CD4-positive, alpha-beta T cell treated with Interleukin-6 for 4 hours (primary cell): ENCODE results near the gene SLC9A6.
A peak's percentile ranks its signal among the peaks of the same experiment; 100 is the strongest.
"Not testable (repeated sequence)": the region's sequence is repeated elsewhere in the genome, so short reads cannot be mapped to it uniquely, and the experiment has no call there.

ENCODE experiments used
- DNase-seq: peaks from one replicate; pipeline ENCODE4 v3.0.0-alpha.2; 2020; ENCODE audit warnings: mixed read lengths

The SLC9A6 gene

GRCh38 chrX:136030303-136031191 is 45.3 kb downstream of the SLC9A6 start:
- DNase-seq, result no peak

- DNase-seq, result no peak
Measured at GRCh38 chrX:136031626-136032025, 46.4 kb downstream of the SLC9A6 start.

DNA sequence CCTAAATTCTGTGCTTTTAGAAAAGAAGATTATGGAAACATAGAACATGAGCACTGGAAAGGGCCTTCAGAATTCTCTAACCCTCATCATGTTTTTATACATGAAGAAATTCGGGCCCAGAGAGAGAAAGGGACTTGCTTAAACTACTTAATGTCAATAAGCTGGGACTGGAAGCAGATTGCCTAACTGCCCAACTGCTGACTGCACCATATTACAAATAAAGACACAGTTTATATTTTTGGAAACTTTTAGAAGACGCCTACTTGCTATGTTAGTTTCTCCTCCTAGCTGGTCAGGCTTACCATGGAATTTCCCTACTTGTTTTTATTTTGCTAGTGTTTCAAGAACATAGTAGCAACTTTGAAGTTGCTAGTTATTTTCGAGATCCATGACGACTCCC is 47.1 kb downstream of the SLC9A6 start:
- no peak for DNase-seq

- DNase-seq, result no peak
Measured at GRCh38 chrX:136034668-136035067, 49.4 kb downstream of the SLC9A6 start.

DNA sequence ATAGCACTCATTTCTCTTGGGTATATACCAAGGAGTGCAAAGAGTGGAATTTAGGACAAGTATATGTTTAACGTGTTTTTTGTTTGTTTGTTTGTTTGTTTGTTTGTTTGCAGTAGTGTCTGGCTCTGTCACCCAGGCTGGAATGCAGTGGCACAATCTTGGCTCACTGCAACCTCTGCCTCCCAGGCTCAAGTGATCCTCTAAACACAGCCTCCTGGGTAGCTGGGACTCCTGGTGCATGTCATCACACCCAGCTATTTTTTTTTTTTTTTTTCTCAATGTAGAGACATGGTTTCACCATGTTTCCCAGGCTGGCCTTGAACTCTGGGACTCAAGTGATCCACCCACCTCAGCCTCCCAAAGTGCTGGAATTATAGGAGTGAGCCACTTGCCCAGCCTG is 50.4 kb downstream of the SLC9A6 start:
- no peak for DNase-seq

GRCh38 chrX:136039485-136039884 is 54.2 kb downstream of the SLC9A6 start:
- no peak for DNase-seq

GRCh38 chrX:136039968-136040367 is 54.7 kb downstream of the SLC9A6 start:
- DNase-seq, result no peak

DNA sequence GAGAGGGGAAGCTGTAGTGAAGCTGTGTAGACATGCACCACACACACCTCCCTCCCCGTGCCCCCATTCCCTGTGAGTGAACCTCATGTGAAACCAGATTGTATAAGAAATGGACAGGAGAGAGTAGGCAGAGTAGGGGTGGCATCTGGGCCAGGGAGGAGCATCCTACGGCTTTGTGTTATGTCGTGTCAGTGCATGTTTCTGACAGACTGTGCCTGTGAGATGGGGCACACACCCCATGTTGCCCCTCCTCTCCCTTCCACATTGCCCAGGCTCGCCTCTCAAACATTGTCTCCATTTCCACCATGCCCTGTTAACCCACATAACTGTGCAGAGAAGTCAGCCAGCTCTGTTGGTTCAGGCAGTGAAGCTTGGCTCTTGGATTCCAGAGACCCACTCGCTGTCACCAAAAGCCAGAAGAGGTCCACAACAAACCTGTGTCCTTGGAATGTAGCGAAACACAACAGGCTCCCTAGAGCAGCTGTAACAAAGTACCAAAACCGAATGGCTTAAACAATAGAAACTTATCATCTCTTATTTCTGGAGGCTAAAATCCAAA is 56.1 kb downstream of the SLC9A6 start:
- no peak for DNase-seq

DNA sequence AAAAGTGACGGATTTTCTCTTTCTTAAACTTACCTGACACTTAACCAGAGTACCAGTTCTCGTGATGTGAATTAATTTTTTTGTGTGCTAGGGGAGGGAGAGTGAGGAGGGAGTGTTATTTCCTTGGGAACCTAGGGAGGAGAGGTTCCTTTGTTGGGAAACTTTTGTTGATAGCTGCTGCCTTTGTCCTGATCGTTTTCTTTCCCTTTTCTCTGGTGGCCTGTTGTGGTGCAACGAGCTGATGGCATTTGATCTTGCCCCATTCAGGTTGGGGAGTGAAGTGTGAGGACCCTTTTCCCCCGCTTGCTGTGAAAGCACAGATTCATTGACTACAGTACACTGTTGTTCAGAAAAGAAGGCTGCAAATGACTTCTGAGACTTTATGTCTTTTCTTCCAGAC is 59.8 kb downstream of the SLC9A6 start:
- DNase-seq, result no peak

DNA sequence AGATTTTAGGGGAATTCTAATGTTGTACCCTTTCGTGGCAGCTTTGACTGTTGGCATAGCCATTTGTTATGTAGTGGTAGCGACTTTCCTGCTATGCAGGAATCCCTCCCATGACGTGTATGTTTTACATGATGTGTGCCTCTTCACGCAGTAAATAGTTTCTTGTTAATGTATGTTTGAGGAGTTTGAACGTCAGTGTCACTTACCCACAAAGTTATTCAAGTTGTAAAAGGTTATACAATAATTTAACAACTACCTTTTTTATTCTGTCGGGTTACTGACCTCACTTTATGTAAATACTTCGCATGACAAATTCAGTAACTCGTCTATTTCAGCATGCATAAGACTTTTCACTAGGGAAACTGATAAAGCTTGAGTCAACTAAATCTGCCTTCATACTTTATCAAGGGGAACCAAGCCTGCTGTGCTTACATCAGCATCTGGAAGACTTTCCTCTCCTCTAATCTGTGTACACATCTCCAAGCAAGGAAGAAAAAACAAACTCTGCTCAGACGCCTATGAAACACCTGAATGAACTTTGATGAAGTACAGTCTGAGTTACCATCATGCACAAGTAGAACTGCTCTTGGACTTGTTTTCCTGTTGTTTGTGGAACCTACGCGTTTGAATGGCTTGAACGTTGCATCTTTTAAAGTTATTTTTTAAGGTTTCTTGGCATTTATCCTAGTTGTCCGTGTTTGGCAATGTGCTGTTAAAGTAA is 61.2 kb downstream of the SLC9A6 start:
- no peak for DNase-seq

GRCh38 chrX:136047016-136047642 is 61.9 kb downstream of the SLC9A6 start:
- DNase-seq, result no peak

DNA sequence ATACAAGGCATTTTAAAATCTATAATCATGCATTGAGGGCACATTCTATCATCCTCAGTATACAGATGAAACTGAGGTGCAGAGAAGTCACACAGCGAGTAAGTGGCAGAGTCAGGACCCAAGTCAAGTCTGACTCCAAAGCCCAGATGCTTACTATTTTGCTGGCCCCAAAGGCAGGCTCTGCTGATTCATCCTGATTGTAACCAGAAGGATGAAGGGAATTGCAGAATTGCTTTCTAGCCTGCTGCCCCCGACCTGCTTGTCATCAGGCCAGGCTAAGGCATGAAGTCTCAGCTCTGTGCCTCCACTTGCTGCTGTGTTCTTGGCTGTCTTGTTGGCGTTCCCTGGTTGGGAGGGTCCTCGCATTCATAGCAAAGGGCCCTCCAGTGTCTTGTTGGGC is 62.7 kb downstream of the SLC9A6 start:
- no peak for DNase-seq

GRCh38 chrX:136048446-136048845 is 63.2 kb downstream of the SLC9A6 start:
- no peak for DNase-seq

DNA sequence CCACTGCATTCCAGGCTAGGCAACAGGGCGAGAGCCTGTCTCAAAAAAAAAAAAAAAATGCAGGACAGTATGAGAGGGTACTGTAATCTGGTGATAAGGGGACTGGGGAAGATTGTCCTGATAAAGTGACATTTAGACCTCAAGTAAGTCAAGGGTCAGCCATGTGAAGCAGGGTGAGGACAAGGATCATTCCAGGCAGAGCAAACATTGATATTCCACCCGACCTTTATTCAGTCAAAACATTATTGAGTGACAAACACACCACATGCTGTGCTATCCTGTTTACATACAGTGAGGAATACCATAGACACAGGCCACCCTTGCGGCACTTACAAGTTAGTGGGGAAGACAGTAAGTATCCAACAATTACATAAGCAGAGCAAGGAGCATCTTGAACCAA is 64.4 kb downstream of the SLC9A6 start:
- no peak for DNase-seq

- DNase-seq, result not testable (repeated sequence)
Measured at GRCh38 chrX:136050875-136051274, 65.6 kb downstream of the SLC9A6 start.

- DNase-seq, result no peak
Measured at GRCh38 chrX:136051611-136052010, 66.4 kb downstream of the SLC9A6 start.

DNA sequence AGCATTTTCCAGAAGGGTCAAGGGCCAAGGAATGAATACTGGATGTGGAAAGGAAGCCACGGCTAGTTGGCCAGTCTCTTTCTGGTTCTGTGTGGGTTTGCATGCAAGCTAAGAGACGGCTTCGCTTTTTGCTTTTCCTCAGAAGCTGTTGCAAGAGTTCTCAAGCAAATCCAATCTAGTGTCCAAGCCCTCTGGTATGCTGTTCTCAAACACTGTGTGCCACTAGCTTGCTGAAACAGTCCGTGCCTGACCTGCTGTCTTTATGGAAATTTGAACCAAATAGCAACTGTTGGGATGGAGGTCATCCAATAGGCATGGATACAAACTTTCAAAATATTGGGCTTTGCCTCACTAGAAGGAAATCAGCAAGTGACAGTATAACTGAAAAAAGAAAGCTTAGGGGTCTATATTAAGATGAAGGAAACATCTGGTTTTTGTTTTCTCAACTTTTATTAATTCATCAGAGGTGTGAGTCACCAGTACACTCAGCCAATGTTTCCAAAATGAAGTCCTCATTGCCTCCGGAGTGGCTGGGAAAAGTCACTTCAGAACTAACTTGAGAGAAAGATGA is 70.5 kb downstream of the SLC9A6 start:
- no peak for DNase-seq

- no peak for DNase-seq
Measured at GRCh38 chrX:136057567-136057966, 72.3 kb downstream of the SLC9A6 start.

DNA sequence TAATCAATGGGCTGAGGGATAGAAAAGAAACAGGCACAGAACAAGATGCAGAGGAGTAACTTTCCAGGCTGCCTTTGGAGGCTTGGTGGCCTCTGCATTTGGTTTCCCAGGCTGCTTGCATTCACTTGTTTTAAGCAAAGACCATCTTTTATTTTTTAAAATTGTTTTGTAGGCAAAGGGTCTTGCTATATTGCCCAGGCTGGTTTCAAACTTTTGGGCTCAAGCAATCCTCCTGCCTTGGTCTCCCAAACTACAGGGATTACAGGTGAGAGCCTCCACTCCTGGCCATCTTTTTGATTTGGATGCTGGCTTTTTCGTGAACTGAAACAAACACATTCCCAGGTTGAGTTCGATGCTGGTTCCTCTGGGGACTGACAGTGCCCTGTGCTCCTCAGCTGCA is 74.1 kb downstream of the SLC9A6 start:
- DNase-seq, result no peak

GRCh38 chrX:136061286-136061685 is 76.1 kb downstream of the SLC9A6 start:
- no peak for DNase-seq

- no peak for DNase-seq
Measured at GRCh38 chrX:136061696-136062095, 76.5 kb downstream of the SLC9A6 start.

DNA sequence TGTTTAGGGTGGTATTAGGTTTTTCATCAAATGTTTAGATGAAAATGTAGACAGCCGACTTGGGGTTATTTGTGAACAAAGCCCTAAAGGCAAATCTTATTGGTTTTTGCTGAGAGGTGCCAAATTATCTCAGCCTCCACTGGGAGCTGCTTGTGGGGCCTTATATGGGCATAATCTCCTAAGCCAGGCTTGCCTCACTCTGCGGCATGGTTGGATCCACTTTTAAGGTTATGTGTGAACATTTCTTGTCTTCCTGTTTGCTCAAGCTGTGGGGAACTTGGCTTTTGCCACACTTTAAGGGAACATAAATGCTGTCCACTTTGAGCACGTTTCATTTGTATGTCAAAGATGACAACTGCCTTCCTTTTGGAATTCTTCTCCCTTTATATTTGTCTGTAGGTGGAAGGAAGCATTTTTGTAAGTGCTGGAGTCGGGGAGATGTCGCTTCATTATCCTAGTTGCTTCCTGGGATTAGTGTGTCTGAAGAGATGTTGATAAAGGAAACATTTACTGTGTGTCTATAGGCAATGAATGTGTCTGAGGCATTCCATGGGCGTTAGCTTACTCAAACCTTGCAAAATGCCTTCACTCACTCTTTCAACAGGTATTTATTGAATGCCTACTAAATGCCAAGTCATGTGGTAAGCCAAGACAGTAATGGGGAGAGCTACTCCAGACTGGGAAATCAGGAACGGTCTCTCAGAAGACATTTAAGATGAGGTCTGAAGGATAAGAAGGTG is 78.3 kb downstream of the SLC9A6 start:
- peak; percentile 5 for DNase-seq
